ENCODE measurements around the gene RAPGEFL1. TPM values are rescaled to one million over a fixed set of nuclear protein-coding genes. Genes with fewer than 3 reads are reported as not detected.
"Not testable (repeated sequence)": the region's sequence is repeated elsewhere in the genome, so short reads cannot be mapped to it uniquely, and the experiment has no call there.

Gene RAPGEFL1
- 9.8 TPM for polyA plus RNA-seq (2012; ENCODE audit: insufficient read depth, insufficient read length, low read depth)

DNA sequence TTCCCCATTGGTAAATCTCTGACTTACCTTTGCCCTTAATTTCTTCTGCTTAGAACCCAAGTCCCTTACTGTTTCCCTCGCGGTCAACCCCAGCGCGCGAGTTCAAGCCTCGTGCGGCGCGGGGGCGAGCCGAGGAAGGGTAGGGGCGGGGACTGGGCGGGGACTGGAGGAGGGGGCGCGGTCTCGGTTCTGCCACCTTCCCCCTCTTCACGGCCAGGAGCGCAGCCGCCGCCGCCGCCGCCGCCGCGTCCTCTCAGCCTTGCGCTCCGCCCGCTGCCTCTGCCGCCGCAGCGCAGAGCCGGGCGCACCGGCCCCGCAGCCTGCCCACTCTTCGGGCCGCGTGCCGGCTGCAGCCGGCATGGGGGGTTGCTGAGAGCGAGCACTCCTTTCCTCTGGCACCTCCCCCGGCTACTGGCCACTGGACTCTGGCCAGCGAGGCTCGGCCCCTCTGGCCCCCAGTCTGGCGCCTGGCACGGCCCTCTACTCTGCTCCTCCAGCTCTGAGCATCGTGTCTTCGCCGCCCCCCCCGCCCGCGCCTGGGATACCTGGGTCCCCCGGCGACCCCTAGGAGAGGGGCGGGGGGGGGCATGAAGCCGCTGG, at the start of gene RAPGEFL1:
Gene RAPGEFL1 (plus strand): TSS at position 196 of the 600 bp plus-strand sequence. CDS start 392 bp downstream, at position 588.
- Histone ChIP-seq H3K9me3 (no peaks in the 10 kb centered on the region), H3K36me3 (peaks cover 11% of the 10 kb centered on the region), H3K4me1 (peaks cover 4% of the 10 kb centered on the region; the same call in 1 of the 2 replicates), H3K4me3 (ENCODE audit: low read depth, low read length) (peak within 1 kb of the TSS; percentile 60), H3K27me3 (no peaks in the 10 kb centered on the region)
- peak; percentile 88 for DNase-seq
- TF ChIP-seq, protein P1, sequence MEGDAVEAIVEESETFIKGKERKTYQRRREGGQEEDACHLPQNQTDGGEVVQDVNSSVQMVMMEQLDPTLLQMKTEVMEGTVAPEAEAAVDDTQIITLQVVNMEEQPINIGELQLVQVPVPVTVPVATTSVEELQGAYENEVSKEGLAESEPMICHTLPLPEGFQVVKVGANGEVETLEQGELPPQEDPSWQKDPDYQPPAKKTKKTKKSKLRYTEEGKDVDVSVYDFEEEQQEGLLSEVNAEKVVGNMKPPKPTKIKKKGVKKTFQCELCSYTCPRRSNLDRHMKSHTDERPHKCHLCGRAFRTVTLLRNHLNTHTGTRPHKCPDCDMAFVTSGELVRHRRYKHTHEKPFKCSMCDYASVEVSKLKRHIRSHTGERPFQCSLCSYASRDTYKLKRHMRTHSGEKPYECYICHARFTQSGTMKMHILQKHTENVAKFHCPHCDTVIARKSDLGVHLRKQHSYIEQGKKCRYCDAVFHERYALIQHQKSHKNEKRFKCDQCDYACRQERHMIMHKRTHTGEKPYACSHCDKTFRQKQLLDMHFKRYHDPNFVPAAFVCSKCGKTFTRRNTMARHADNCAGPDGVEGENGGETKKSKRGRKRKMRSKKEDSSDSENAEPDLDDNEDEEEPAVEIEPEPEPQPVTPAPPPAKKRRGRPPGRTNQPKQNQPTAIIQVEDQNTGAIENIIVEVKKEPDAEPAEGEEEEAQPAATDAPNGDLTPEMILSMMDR (IDR thresholded peaks at IDR 0.05; ENCODE audit: low read depth, low read length): no peak

- Histone ChIP-seq H3K9me3 (no peaks in the 10 kb centered on the region), H3K27me3 (no peaks in the 10 kb centered on the region), H3K36me3 (peaks cover 87% of the 10 kb centered on the region), H3K4me1 (no peaks in the 10 kb centered on the region), H3K4me3 (ENCODE audit: low read depth, low read length) (no peak overlapping the region)
- TF ChIP-seq, protein P1 (IDR thresholded peaks at IDR 0.05; ENCODE audit: low read depth, low read length): no peak
- DNase-seq: no peak
Observed at GRCh38 chr17:40129498-40129897, 47.8 kb upstream of the RAPGEFL1 start.

DNA sequence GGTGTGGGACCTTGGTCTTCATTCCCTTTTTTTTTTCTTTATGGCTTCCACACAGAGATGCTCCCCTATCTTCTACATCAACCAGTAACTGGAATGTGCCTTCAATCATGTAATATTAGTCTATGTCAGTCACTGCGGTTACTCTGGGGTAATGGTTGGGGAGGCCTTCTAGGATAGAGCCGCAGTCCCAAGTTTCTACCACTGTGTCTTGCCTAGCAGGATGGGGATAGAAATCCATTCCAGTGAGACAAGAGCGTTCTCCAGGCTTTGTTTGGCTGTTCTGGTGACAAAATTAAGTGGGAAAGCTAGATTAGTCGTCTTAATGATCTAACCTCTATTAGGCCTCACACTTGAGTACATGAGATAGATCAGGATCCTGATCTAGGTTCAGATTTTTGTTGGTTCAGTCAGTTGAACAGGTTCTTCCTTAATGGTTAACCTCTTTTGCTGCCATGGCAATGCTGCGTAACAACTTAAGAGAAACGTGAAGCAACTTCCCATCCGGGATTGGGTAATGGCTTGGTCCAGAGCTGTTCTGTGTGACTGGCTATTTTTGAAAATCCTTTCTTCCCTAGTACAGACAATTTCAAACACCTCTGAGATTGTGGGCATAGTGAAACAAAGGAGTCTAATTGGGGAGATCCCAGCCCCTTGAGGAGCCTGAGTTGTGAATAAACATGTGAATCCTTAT, 46.8 kb upstream of the RAPGEFL1 start:
- TF ChIP-seq, protein P1 (IDR thresholded peaks at IDR 0.05; ENCODE audit: low read depth, low read length): no peak

GRCh38 chr17:40134184-40134583, 43.1 kb upstream of the RAPGEFL1 start:
- TF ChIP-seq, protein P1 (IDR thresholded peaks at IDR 0.05; ENCODE audit: low read depth, low read length): no peak
- no peaks in the 10 kb centered on the region for H3K9me3 ChIP-seq
- no peak for DNase-seq
- H3K36me3 ChIP-seq: peaks cover 75% of the 10 kb centered on the region
- H3K27me3 ChIP-seq: no peaks in the 10 kb centered on the region
- no peaks in the 10 kb centered on the region for H3K4me1 ChIP-seq
- H3K4me3 ChIP-seq (ENCODE audit: low read depth, low read length): no peak overlapping the region

More for the DNA sequence above, 46.8 kb upstream of the RAPGEFL1 start:
- Histone ChIP-seq H3K36me3 (peaks cover 94% of the 10 kb centered on the region), H3K27me3 (no peaks in the 10 kb centered on the region), H3K4me1 (no peaks in the 10 kb centered on the region), H3K4me3 (ENCODE audit: low read depth, low read length) (no peak overlapping the region), H3K9me3 (no peaks in the 10 kb centered on the region)
- no peak for DNase-seq

- DNase-seq: no peak
- no peaks in the 10 kb centered on the region for H3K4me1 ChIP-seq
- H3K27me3 ChIP-seq: no peaks in the 10 kb centered on the region
- peaks cover 59% of the 10 kb centered on the region for H3K36me3 ChIP-seq
- TF ChIP-seq, protein P1 (IDR thresholded peaks at IDR 0.05; ENCODE audit: low read depth, low read length): no peak
- no peak overlapping the region for H3K4me3 ChIP-seq (ENCODE audit: low read depth, low read length)
- H3K9me3 ChIP-seq: no peaks in the 10 kb centered on the region
Observed at GRCh38 chr17:40135817-40136216, 41.5 kb upstream of the RAPGEFL1 start.

- Histone ChIP-seq H3K27me3 (no peaks in the 10 kb centered on the region), H3K4me3 (ENCODE audit: low read depth, low read length) (peak overlapping the region; percentile 92), H3K4me1 (peaks cover 3% of the 10 kb centered on the region; the same call in 1 of the 2 replicates), H3K9me3 (no peaks in the 10 kb centered on the region), H3K36me3 (peaks cover 36% of the 10 kb centered on the region)
- no peak for DNase-seq
- TF ChIP-seq, protein P1 (IDR thresholded peaks at IDR 0.05; ENCODE audit: low read depth, low read length): no peak
Observed at GRCh38 chr17:40139566-40140058, 37.7 kb upstream of the RAPGEFL1 start.

GRCh38 chr17:40143166-40143565, 34.1 kb upstream of the RAPGEFL1 start:
- H3K9me3 ChIP-seq; H3K4me1 ChIP-seq; H3K4me3 ChIP-seq (ENCODE audit: low read depth, low read length); H3K27me3 ChIP-seq; DNase-seq: not testable (repeated sequence)
- peaks cover 44% of the 10 kb centered on the region for H3K36me3 ChIP-seq

Data from BE2C (cell line).